Measurements from ENCODE around the gene MARCHF2. TPM values are rescaled to one million over a fixed set of nuclear protein-coding genes. Genes with fewer than 3 reads are reported as not detected.
A peak's percentile ranks its signal among the peaks of the same experiment; 100 is the strongest.

MARCHF2 gene
- total RNA-seq, 3 donors from 2014 or later (not counting 1 experiment from before 2014, with no cell fraction given), result 32.4 to 42.3 (median 37.2) TPM

DNA sequence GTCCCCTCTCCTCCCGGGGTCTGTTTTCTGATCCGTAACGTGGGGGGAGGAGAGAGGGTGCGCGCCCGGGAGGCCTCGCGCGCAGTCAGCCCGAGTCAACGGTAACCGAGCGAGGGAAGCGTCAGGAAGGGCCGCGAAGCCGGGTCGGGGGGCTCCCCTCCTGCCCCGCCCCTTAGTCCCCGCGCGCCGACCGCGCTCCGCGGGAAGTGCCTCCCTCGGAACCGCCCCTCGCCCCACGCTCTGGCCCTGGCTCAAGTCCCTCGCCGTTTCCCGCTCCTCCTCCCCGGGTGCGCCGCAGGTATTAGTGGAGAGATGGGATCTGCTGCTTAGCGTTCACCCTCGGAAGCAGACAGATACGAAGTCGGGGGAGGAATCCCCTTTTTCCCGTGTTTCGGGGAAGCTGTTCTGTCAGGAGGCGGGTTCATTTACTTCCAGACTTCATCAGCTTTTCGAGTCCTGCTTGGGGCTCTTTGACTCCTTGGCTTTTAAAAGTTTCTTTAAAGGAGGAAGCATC is 32.4 kb downstream of the MARCHF2 start:
- TF ChIP-seq, protein P1, sequence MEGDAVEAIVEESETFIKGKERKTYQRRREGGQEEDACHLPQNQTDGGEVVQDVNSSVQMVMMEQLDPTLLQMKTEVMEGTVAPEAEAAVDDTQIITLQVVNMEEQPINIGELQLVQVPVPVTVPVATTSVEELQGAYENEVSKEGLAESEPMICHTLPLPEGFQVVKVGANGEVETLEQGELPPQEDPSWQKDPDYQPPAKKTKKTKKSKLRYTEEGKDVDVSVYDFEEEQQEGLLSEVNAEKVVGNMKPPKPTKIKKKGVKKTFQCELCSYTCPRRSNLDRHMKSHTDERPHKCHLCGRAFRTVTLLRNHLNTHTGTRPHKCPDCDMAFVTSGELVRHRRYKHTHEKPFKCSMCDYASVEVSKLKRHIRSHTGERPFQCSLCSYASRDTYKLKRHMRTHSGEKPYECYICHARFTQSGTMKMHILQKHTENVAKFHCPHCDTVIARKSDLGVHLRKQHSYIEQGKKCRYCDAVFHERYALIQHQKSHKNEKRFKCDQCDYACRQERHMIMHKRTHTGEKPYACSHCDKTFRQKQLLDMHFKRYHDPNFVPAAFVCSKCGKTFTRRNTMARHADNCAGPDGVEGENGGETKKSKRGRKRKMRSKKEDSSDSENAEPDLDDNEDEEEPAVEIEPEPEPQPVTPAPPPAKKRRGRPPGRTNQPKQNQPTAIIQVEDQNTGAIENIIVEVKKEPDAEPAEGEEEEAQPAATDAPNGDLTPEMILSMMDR (IDR thresholded peaks at IDR 0.05), result no peak

DNA sequence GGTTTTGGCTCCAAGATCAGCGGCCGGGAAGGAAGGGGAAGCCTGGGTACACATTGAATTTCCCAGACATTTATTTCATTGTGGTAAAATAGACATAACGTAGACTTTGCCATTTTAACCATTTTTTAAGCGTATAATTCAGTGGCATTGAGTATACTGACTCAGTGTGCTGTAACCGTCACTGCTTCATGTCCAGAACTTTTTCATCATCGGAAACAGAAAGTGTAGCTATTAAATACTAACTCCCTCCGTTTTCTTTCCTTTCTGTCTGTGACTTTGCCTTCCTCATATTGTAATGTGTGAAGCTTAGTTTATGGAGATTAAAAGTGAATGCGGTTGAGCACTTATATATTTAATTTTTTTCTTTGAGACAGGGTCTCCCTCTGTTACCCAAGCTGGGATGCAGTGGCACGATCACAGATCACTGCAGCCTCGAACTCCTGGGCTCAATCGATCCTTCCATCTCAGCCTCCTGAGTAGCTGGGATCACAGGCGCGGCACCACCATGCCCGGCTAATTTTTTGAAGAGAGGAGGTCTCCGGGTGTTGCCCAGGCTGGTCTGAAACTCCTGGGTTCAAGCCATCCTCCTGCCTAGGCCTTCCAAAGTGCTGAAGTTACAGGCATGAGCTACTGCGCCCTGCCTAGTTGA is 33.1 kb downstream of the MARCHF2 start:
- 45% methylated on average over 14 of the region's 16 CpGs for WGBS (ENCODE audit: insufficient coverage)
- no peaks in the 10 kb centered on the region for H3K36me3 Mint-ChIP-seq
- H3K9me3 Mint-ChIP-seq, result no peaks in the 10 kb centered on the region
- H3K27me3 Mint-ChIP-seq (ENCODE audit: low read depth in 2 of 2), result no peaks in the 10 kb centered on the region
- Histone ChIP-seq H3K36me3 (ENCODE audit: control insufficient read depth, insufficient read depth, low read length) (peaks cover 16% of the 10 kb centered on the region), H3K4me1 (ENCODE audit: control insufficient read depth, insufficient read depth, low read length) (peaks cover 39% of the 10 kb centered on the region), H3K27me3 (ENCODE audit: control insufficient read depth, insufficient read depth, low read length) (no peaks in the 10 kb centered on the region), H3K27ac (ENCODE audit: low read length) (peak overlapping the region; percentile 20), H3K9me3 (ENCODE audit: control insufficient read depth, insufficient read depth, low read length) (no peaks in the 10 kb centered on the region), H3K4me3 (ENCODE audit: low read length) (peak overlapping the region; percentile 99)
- TF ChIP-seq, protein P1 (IDR thresholded peaks at IDR 0.05), result no peak
- H3K27ac Mint-ChIP-seq, result peak overlapping the region; percentile 94 to 100
- intact Hi-C loops (cut with micrococcal nuclease), result loop anchor here (10.0 kb wide), 1 partner anchor 59 kb away; the partner anchor contains the start of gene PRAM1
- peaks cover 46 to 52% of the 10 kb centered on the region in 2 donors for H3K4me1 Mint-ChIP-seq
- ATAC-seq, result no peak
- H3K4me3 Mint-ChIP-seq, result peak overlapping the region; percentile 97
- no peak for DNase-seq

More for the DNA sequence above, 32.4 kb downstream of the MARCHF2 start:
- peak overlapping the region; percentile 98 for H3K27ac ChIP-seq (ENCODE audit: low read length)
- Mint-ChIP-seq H3K9me3 (no peaks in the 10 kb centered on the region), H3K4me3 (peak overlapping the region; percentile 97), H3K27me3 (ENCODE audit: low read depth in 2 of 2) (no peaks in the 10 kb centered on the region), H3K36me3 (no peaks in the 10 kb centered on the region), H3K4me1 (peaks cover 43 to 50% of the 10 kb centered on the region in 2 donors), H3K27ac (peak overlapping the region; percentile 94 to 100)
- peaks cover 39% of the 10 kb centered on the region for H3K4me1 ChIP-seq (ENCODE audit: control insufficient read depth, insufficient read depth, low read length)
- WGBS (ENCODE audit: insufficient coverage), result 0% methylated on average over 44 of the region's 45 CpGs
- peak; percentile 44 to 58 for DNase-seq
- H3K4me3 ChIP-seq (ENCODE audit: low read length), result peak overlapping the region; percentile 99
- no peaks in the 10 kb centered on the region for H3K27me3 ChIP-seq (ENCODE audit: control insufficient read depth, insufficient read depth, low read length)
- no peaks in the 10 kb centered on the region for H3K9me3 ChIP-seq (ENCODE audit: control insufficient read depth, insufficient read depth, low read length)
- peak in 2 of 3 donors; percentile 2 to 16 for ATAC-seq
- peaks cover 16% of the 10 kb centered on the region for H3K36me3 ChIP-seq (ENCODE audit: control insufficient read depth, insufficient read depth, low read length)
- intact Hi-C loops (cut with micrococcal nuclease), result loop anchor here (2.0 to 10.0 kb wide), 2 partner anchors 33 to 59 kb away; partner anchors contain the start of genes MARCHF2 and PRAM1

DNA sequence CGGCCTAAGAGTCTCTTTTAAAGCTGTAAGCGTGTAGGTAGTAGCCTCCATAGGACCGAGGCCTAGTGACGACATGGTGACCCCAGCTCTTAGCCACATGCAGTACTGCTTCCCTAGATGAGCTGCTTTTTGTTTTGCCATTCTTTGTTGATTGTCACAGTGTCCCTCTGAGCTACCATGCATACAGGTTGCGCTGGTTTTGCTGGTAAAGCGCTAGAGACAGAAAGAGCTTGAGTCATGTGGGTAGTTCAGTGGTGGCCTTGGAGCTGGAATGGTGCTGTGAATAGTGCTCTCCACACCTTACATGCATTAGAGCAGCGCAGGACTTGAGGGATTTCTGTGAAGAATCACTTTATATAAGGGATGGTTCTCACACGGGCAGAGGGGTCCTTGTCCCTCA is 36.7 kb downstream of the MARCHF2 start:
- no peaks in the 10 kb centered on the region for H3K9me3 ChIP-seq (ENCODE audit: control insufficient read depth, insufficient read depth, low read length)
- whole genome bisulfite sequencing (ENCODE audit: insufficient coverage), result 78% methylated on average over 7 of the region's 8 CpGs
- H3K27me3 Mint-ChIP-seq (ENCODE audit: low read depth in 2 of 2), result no peaks in the 10 kb centered on the region
- H3K36me3 ChIP-seq (ENCODE audit: control insufficient read depth, insufficient read depth, low read length), result peaks cover 18% of the 10 kb centered on the region
- TF ChIP-seq, protein P1 (IDR thresholded peaks at IDR 0.05), result no peak
- peak in 1 of 3 donors; percentile 5 for ATAC-seq
- H3K27ac ChIP-seq (ENCODE audit: low read length), result no peak overlapping the region
- peaks cover 54% of the 10 kb centered on the region for H3K4me1 ChIP-seq (ENCODE audit: control insufficient read depth, insufficient read depth, low read length)
- H3K27me3 ChIP-seq (ENCODE audit: control insufficient read depth, insufficient read depth, low read length), result no peaks in the 10 kb centered on the region
- H3K4me3 Mint-ChIP-seq, result peak overlapping the region; percentile 17
- DNase-seq, result no peak
- intact Hi-C loops (cut with micrococcal nuclease), result loop anchor here (10.0 kb wide), 1 partner anchor 55 kb away; the partner anchor contains the start of gene PRAM1
- no peaks in the 10 kb centered on the region for H3K9me3 Mint-ChIP-seq
- no peak overlapping the region for H3K4me3 ChIP-seq (ENCODE audit: low read length)
- H3K36me3 Mint-ChIP-seq, result no peaks in the 10 kb centered on the region
- H3K27ac Mint-ChIP-seq, result peak overlapping the region; percentile 61
- H3K4me1 Mint-ChIP-seq, result peaks cover 74 to 75% of the 10 kb centered on the region in 2 donors
